Measurements from ENCODE around the gene QRICH2.
A peak's percentile ranks its signal among the peaks of the same experiment; 100 is the strongest.
"Not testable (repeated sequence)": the region's sequence is repeated elsewhere in the genome, so short reads cannot be mapped to it uniquely, and the experiment has no call there.

Gene QRICH2, protein sequence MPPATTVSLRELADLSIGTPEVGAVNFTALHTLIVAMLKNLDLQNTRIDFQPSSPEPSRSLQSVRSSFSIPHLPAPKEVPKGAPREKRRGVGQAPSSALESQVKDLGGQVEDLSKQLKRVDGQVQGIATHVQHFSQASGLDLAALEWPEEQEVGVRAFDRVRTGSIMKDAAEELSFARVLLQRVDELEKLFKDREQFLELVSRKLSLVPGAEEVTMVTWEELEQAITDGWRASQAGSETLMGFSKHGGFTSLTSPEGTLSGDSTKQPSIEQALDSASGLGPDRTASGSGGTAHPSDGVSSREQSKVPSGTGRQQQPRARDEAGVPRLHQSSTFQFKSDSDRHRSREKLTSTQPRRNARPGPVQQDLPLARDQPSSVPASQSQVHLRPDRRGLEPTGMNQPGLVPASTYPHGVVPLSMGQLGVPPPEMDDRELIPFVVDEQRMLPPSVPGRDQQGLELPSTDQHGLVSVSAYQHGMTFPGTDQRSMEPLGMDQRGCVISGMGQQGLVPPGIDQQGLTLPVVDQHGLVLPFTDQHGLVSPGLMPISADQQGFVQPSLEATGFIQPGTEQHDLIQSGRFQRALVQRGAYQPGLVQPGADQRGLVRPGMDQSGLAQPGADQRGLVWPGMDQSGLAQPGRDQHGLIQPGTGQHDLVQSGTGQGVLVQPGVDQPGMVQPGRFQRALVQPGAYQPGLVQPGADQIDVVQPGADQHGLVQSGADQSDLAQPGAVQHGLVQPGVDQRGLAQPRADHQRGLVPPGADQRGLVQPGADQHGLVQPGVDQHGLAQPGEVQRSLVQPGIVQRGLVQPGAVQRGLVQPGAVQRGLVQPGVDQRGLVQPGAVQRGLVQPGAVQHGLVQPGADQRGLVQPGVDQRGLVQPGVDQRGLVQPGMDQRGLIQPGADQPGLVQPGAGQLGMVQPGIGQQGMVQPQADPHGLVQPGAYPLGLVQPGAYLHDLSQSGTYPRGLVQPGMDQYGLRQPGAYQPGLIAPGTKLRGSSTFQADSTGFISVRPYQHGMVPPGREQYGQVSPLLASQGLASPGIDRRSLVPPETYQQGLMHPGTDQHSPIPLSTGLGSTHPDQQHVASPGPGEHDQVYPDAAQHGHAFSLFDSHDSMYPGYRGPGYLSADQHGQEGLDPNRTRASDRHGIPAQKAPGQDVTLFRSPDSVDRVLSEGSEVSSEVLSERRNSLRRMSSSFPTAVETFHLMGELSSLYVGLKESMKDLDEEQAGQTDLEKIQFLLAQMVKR (N-terminal part only)

DNA sequence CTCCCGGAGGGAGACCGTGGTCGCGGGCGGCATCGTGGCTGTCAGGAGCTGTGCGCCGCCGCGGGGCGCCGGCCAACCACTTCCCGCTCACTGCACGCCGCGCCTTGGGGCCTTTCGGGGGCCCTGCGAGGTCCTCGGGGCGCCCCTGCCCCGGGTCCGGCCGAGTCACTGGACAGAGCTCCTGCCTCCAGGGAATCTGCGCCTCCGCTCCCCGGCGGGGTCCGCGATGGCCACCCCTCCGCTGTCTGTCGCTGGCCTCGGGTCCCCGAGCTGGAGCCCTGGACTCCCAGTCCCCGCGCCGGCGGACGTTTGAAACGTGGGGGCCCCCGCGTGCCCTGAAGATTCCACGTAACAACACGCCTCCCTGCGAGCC, at the start of gene QRICH2:
Gene QRICH2, minus strand, starts transcription at position 311 of the 373 bp plus-strand sequence. Its CDS starts 278 bp downstream, at position 33.
- DNase-seq: no peak

DNA sequence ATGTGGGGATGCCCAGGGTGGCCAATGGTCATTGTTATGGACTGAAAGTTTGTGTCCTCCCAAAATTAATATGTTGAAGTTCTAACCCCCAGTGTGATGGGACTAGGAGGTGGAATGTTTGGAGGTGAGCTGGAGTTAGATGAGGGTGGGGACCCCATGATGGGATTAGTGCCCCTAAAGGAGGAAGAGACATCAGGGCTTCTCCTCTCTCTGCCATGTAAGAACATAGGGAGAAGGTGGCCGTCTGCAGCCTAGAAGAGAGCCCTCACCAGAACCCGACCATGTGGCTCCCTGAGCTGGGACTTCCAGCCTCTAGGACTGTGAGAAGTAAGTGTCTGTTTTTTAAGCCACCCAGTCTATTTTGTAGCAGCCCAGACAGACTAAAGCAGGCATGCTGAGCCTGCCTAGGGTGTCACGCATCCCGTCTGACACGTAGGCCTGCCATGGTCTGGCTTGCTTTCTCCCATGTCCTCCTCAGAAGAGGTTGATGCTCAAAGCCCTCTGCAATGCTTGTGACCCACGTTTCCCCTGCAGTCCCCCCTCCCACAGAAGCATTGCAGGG, 49.6 kb upstream of the QRICH2 start:
- DNase-seq: no peak

DNA sequence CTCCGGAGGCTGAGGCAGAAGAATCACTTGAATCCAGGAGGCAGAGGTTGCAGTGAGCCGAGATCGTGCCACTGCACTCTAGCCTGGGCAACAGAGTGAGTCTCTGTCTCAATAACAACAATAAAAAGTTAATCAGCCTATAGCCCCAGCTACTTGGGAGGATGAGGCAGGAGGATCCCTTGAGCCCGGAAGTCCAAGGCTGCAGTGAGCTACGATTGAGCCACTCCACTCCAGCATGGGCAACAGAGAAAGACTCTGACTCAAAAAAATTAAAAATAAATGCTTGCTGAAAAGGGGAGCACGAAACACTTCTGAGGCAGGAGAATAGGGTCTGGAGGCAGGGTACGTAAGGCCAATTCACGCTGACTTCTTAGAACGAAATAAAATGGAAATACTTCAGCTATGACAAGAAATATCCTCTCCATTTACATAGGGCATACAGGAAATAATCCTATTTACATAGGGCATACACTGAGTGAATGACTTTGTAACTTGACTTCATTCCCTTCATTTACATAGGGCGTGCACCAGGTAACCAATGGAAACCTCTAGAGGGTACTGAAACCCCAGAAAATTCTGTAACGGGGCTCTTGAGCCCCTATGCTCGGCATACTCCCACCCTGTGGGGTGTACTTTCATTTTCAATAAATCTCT, 48.9 kb upstream of the QRICH2 start:
- no peak for DNase-seq

DNA sequence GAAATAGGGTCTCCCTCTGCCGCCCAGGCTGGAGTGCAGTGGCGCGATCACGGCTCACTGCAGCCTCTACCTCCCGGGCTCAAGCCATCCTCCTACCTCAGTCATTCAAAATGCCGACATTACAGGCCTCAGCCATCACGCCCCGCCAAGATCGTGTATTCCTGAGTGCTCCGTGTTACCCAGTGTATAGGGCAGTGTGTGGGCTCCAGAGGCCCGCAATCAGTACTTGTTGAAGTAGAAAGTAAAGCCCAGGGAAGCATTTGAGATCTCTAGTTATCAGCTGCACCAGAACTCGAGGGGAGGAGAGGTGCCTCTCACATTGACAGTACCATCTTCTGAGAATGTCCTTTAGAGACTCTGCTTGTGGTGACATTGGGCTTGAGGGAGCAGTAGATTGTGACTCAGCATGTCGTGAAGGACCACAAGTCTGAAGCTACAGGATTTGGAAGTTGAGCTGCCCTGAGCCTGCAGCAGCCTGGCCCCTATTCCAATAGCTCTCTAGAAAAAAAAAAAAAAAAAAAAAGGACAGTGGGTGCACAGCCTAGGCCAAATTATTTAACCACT, 46.8 kb upstream of the QRICH2 start:
- DNase-seq: no peak

DNA sequence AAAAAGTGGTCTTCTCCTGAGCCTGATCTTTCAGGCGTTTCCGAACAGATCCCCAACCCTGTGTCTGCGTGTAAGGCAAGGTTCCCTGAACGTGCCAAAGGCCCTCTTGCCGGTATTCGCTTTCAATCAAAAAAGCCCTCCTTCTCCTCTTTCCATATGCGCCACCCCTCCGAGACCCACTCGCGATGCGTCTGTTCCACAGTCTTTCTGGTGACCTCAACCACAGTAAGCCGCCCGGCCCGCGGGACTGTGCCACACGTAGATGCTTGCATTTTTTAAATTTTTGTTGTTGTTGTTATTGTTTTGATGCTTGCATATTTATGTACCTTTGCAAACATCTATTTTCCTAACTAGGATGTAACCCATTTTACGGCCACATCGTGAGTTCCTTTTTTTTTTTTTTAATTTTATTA, 46.2 kb upstream of the QRICH2 start:
- no peak for DNase-seq

DNA sequence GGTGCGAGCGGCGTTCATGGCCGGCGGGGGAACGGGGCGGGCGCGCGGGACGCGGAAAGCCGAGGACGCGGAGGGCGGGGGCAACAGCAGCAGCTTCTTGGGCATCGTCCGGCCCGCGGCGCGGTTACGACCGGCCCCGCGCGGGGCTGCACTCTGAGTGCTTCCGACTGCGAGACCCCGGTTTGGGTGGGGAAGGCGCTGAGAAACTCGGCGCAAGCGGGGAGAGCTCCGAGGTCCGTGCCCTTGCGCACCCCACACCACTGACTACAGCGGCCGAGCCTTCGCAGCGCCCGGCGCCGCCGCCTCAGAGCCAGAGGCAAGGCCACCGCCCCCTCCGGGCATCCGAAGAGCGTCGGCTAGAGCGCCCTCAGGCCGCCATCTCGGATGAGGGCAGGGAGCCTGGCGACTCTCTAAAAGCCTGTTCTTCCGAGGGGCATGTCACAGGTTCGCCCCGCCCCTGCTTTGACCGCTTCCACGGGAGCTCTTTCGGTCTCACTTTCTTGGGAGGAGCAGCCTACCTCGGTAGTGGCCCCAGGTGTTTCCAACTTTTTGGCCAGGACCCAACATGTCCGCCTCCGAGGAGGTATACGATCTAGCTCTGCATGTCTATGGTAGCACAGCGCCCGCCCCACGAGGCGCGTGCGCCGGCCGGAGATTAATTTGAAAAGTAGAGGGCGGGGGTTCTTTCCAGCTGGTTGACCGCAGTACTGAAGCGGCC, 45.7 kb upstream of the QRICH2 start, which contains the start of gene PRPSAP1:
Gene PRPSAP1, minus strand, starts transcription at position 318 of the 718 bp plus-strand sequence. Its CDS starts 213 bp downstream, at position 105.
- peak; percentile 83 for DNase-seq

DNA sequence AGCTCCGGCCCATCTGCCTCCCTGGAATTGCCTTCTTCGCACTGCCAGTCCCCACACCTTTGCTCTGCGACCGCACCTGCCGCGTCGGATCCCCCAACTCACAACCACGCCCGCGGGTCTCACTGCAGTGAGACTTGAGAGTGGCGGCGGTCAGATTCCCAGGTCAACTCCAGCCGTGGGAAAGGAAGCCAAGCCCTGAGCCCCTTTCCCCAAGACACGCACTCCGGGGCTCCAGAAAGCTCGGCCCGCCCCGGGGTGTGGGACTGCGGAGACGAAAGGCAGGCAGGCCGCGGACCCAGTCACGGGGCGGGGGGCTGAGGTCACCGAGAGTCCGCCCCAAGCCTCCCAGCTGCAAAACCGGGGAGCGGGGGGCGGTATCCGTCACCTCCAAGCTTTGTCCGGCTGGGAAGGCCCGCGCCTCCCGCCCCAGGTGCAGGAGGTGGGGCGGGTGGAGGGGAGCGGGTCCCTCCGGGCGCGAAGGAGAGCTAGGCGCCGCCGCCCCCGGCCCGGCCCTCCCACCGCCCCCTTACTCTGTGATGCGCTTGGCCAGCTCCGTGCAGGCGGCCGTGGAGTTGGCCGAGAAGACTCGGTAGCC, 45.0 kb upstream of the QRICH2 start:
- DNase-seq: peak; percentile 7

DNA sequence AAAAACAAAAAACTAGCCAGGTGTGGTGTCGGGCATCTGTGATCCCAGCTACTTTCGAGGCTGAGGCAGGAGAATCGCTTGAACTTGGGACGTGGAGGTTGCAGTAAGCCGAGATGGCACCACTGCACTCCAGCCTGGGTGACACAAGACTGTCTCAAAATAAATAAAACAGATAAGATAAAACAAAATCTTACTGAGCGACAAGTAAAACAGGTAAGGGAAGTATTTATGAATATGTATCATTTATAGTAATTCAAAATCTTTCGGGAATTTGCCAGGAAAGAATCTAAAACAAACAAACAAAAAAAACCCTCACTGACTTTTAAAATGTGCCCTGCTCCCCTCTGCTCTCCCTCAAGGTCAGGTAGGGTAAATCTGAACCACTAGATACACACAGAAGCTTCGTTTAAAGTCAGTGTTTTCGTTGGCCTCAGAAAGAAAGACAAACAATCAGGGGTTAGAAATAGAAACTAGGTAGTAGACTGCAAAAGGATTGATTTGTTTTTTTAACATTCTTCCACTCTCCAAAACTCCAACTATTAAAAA, 43.5 kb upstream of the QRICH2 start:
- DNase-seq: no peak

DNA sequence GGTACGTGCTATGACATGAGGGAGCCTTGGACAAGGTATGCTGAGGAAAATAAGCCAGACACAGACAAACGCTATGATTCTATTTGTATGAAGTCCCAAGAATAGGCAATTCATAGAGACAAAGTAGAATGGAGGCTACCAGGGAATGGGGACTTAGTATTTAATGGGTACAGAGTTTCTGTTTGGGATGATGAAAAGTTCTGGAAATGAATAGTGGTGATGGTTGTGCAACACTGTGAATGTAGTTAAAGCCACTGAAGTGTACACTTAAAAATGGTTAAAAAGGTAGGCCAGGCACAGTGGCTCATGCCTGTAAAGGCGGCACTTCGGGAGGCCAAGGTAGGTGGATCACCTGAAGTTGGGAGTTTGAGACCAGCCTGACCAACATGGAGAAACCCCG, 42.4 kb upstream of the QRICH2 start:
- no peak for DNase-seq

DNA sequence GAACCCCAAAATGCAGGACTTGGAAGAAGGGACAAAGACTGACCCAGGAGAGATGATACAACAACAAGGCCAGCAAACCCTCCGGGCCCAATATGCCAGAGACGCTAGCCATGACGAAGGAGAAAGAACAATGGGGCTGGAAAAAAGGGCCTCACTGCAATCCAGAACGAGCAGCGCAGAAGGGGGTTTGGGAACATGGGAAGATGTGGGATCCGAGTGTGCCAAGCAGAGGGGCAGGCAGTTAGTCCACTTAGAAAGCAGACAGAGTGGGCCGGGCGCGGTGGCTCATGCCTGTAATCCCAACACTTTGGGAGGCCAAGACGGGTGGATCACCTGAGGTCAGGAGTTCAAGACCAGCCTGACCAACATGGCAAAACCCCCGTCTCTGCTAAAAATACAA, 38.9 kb upstream of the QRICH2 start:
- not testable (repeated sequence) for DNase-seq

DNA sequence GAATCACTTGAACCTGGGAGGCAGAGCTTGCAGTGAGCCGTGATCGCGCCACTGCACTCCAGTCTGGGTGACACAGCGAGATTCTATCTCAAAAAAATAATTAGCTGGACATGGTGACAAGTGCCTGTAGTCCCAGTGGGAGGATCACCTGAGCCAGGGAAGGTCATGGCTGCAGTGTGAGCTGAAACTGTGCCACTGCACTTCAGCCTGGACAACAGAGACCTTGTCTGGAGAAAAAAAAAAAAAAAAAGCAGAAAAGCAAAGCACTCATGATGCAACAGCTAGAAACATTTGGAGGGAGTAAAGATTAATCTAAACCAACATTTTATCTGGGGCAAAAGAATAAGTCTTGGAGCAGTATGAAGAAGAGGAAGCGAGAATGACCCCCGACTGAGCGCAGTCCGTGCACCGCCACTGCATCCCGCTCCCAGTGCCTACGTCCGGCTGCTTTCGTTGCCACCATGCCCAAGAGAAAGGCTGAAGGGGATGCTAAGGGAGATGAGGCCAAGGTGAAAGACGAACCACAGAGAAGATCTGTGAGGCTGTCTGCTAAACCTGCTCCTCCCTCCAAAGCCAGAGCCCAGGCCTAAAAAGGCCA, 37.4 kb upstream of the QRICH2 start:
- DNase-seq: no peak

DNA sequence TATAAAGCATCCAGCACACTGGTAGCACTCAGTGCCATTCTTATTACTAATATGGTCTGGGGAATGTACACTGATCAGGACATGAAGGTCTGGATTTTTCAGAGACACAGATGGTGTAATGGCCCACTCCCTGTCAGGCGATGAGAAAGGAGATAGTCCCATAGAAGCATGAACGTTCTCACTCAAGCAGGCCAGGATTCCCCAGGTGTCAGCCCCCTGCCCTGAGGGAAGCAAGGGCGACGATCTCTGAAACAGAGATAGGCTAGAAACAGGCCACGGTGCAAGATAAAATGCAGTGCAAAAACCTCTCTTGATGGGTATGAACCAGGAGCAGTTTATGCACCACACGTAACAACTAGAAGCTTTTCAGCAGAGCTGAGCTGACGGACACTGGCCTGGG, 35.0 kb upstream of the QRICH2 start:
- DNase-seq: no peak

DNA sequence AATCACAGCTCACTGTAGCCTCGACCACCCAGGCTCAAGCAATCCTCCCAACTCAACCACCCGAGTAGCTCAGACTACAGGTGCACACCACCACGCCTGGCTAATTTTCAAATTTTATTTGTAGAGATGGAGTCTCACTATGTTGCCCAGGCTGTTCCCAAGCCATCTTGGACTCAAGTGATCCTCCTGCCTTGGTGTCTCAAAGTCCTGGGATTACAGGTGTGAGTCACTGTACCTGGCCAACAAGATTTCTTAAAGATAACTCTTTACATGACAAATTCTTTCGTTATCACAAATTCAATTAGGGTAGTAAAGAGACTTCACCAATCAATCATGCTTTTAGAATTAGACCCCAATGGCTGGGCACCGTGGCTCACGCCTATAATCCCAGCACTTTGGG, 33.2 kb upstream of the QRICH2 start:
- DNase-seq: no peak

DNA sequence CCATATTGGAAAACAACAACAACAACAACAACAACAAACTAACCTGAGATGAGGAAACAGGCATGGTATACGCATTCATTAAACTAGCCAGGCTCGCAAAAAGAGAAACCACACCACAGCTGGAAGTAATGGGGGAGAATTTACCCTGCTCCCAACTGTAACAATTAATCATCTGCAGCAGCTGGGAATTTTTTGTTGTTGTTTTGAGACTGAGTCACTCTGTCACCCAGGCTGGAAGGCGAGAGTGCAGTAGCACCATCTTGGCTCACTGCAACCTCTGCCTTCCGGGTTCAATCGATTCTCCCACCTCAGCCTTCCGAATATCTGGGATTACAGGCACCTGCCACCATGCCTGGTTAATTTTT, 29.3 kb upstream of the QRICH2 start:
- no peak for DNase-seq

DNA sequence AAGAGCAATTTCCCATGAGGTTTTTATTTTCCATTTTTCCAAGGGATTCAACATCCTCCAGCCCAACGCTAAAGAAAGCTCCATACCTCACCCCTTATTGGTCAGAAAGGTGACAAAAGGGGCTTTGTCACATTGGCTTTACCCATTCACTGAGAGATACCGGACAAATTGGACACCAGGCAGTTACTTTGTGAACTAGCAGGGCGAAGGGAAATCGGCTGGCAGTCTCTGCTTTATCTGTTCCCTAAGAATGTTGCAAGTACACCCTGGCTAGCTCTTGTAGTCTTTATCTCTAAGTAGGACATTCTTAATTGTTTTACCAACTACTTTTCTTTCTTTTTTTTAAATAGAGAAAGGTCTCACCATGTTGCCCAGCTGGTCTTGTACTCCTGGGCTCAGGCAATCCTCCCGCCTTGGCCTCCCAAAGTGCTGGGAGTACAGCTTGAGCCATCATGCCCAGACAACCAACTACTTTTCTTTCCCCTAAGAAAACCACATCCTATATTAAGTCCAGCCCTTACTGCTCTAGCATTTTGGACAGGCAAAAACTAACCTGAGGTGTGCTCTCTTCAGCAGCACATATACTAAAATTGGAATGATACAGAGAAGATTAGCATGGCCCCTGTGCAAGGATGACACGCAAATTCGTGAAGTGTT, 28.8 kb upstream of the QRICH2 start:
- DNase-seq: no peak

DNA sequence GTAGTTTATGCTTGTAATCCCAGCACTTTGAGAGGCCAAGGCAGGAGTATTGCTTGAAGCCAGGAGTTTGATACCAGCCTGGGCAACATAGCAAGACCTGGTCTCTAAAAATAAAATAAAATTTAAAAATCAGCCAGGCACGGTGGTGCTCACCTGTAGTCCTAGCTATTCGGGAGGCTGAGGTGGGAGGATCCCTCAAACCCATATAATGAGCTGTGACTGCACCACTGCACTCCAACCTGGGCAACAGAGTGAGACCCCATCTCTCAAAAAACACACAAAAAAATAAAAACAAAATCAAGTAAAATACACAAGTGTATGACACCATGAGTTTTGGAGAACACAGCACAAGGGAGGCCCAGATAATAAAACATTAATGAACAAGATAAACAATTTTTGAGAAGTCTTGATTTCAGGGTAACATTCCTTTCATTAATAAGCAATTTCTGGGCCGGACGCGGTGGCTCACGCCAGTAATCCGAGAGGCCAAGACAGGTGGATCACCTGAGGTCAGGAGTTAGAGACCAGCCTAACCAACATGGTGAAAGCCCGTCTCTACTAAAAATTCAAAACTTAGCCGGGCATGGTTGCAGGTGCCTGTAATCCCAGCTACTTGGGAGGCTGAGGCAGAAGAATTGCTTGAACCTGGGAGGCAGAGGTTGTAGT, 27.8 kb upstream of the QRICH2 start:
- no peak for DNase-seq

DNA sequence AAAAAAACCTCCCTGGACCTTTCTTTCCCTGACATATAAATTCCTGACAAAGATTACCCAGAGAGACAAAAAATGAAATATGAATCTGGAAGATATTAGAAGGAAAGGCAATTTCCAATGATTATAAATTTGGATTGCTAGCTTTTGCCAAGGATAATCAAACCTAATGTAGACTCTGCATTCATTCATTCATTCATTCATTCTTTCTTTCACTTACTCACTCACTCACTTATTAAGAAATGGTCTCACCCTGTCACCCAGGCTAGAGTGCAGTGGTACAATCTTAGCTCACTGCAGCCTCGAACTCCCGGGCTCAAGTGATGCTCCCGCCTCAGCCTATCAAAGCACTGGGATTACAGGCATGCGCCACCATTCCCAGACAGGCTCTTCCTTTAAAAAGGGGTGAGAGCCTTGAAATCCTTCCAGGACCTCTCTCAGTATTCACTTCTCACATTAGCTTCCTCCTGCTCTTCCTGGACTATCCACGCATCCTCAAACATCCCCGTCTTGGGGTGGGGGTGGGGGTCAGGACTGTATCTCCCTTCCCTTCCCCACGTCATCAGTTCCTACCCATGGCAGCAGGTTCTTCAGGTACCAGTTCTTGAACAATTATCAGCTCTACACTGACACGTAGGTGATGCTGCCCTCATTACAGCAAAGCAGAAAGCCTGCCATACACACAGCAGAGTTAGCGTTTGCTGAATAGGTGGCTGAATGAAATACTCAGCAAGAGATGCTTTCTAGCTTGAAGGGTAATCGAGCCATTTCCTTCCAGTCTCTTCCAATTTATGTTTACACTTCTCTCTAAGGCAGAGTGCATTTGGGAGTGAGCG, 25.8 kb upstream of the QRICH2 start:
- DNase-seq: no peak

DNA sequence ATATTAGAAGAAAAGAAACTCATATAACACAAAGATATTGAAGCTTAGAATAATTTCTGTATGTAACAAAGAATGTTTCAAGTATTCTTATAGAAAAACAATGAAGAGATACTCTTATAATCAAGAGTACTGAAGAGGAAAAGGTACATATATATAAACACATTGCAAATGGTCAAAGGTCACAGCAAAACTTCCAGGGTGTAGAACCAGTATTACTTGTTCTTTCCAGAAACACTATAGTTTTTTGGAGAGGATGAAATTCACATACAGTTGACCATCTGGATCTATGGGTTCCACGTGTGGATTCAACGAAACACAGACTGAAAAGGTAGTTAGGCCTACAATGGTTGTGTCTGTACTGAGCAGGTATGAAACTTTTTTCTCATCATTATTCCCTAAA, 23.0 kb upstream of the QRICH2 start:
- no peak for DNase-seq
